ENCODE results near the gene GYG2.
"Not testable (repeated sequence)": the region's sequence is repeated elsewhere in the genome, so short reads cannot be mapped to it uniquely, and the experiment has no call there.

The GYG2 gene

DNA sequence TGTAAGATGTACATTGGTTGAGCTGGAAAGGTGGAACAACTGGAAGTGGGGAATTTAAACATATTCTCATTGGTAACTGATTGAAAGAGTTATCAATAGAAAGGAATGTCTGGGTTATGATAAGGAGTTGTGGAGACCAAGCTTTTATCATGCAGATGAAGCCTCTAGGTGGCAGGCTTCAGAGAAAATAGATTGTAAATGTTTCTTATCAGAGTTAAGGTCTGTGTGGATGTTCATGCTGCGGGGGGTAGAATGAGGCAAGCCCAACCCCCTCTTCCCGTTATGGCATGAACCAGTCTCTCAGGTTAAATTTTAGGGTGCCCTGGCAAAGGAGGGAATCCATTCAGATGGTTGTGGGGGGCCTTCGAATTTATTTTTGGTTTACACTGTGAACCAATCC, 84.4 kb downstream of the GYG2 start:
- Histone ChIP-seq H3K4me3 (ENCODE audit: low read depth in 1 of 2, low read length in 2 of 2) (no peak overlapping the region), H3K36me3 (ENCODE audit: insufficient read depth, low read length) (no peaks in the 10 kb centered on the region), H3K9ac (ENCODE audit: low read length) (no peak overlapping the region), H3K4me1 (ENCODE audit: insufficient read depth, low read length) (no peaks in the 10 kb centered on the region), H3K27ac (ENCODE audit: low read depth, low read length) (no peak overlapping the region), H3K27me3 (ENCODE audit: control insufficient read depth in 1 of 2, insufficient read depth in 2 of 2, low read length in 2 of 2) (no peaks in the 10 kb centered on the region), H3K9me3 (ENCODE audit: low read length) (no peaks in the 10 kb centered on the region)

DNA sequence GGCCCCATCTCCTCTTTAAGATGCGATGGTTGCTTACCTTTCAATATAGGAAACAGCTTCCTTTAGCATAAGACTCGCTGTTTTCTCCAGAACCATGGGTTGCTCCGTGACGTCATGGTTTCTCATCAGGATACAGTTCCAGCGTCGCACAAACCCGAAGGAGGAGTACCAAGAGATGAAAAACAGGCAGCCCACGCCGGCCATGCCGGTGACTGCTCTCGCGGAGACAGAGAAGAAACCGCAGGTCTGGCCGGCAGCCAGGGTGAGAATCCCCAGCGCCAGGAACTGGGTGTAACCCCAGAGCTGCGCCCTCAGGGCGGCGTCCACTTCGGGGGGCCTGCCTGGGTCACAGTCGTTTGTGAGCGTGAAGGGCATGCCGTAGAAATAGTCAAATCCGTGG, 89.0 kb downstream of the GYG2 start:
- Histone ChIP-seq H3K4me1 (ENCODE audit: insufficient read depth, low read length) (no peaks in the 10 kb centered on the region), H3K27me3 (ENCODE audit: control insufficient read depth in 1 of 2, insufficient read depth in 2 of 2, low read length in 2 of 2) (no peaks in the 10 kb centered on the region), H3K27ac (ENCODE audit: low read depth, low read length) (no peak overlapping the region), H3K4me3 (ENCODE audit: low read depth in 1 of 2, low read length in 2 of 2) (no peak overlapping the region), H3K36me3 (ENCODE audit: insufficient read depth, low read length) (peaks cover 7% of the 10 kb centered on the region), H3K9ac (ENCODE audit: low read length) (no peak overlapping the region), H3K9me3 (ENCODE audit: low read length) (no peaks in the 10 kb centered on the region)

DNA sequence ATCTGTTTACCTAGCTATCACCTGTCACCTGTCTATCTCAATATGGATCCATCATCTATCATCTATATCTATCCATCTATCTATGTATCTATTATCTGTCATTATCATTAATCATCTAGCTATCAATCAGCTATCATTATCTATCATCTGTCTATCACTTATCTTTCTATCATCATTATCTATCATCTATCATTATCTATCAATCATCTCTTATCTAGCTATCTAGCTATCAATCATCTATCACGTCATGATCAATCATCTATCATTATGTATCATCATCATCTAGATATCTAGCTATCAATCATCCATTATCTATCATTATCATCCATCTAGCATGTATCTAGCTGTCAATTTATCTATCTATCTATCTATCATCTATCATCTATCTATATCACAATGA, 92.5 kb downstream of the GYG2 start:
- no peaks in the 10 kb centered on the region for H3K4me1 ChIP-seq (ENCODE audit: insufficient read depth, low read length)
- H3K9ac ChIP-seq (ENCODE audit: low read length): no peak overlapping the region
- H3K27ac ChIP-seq (ENCODE audit: low read depth, low read length): no peak overlapping the region
- H3K9me3 ChIP-seq (ENCODE audit: low read length): no peaks in the 10 kb centered on the region
- H3K36me3 ChIP-seq (ENCODE audit: insufficient read depth, low read length): peaks cover 7% of the 10 kb centered on the region
- H3K4me3 ChIP-seq (ENCODE audit: low read depth in 1 of 2, low read length in 2 of 2): no peak overlapping the region
- H3K27me3 ChIP-seq (ENCODE audit: control insufficient read depth in 1 of 2, insufficient read depth in 2 of 2, low read length in 2 of 2): no peaks in the 10 kb centered on the region

DNA sequence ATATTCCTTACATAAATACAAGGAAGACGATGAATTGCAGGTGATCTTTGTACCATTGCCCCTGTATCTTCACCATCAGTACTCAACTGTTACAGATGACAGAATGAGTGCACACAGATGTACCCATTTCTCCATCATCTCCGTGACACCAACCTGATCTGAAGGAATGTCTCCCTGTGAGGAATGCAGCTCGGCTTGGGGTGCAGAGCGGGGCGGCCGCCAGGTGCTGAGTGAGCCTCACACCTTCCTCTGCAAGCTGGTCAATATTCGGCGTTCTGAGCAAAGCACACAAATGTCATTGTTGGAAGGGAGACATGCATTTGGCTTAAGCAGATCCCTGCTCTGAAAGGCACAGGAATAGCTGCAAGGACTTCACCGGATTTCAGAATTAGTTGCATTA, 93.0 kb downstream of the GYG2 start:
- Histone ChIP-seq H3K36me3 (ENCODE audit: insufficient read depth, low read length) (peaks cover 7% of the 10 kb centered on the region), H3K9ac (ENCODE audit: low read length) (no peak overlapping the region), H3K4me3 (ENCODE audit: low read depth in 1 of 2, low read length in 2 of 2) (no peak overlapping the region), H3K27ac (ENCODE audit: low read depth, low read length) (no peak overlapping the region), H3K9me3 (ENCODE audit: low read length) (no peaks in the 10 kb centered on the region), H3K4me1 (ENCODE audit: insufficient read depth, low read length) (no peaks in the 10 kb centered on the region), H3K27me3 (ENCODE audit: control insufficient read depth in 1 of 2, insufficient read depth in 2 of 2, low read length in 2 of 2) (no peaks in the 10 kb centered on the region)

DNA sequence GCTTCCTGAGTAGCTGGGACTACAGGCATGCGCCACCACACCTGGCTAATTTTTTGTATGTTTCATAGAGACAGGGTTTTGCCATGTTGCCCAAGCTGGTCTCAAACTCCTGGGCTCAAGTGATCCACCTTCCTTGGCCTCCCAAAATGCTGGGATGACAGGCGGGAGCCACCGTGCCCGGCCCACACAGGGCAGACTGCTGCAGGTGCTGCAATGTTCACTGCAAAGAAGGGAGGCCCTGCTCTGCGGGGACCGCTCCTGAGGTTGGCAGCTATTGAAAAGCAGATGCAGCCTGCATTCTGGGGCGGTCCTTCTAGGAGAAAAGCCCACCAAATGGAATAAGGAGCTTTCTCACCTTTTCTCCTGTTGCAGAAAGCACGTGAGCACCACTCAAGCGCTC, 95.4 kb downstream of the GYG2 start:
- Histone ChIP-seq H3K9ac (ENCODE audit: low read length) (no peak overlapping the region), H3K36me3 (ENCODE audit: insufficient read depth, low read length) (peaks cover 7% of the 10 kb centered on the region), H3K9me3 (ENCODE audit: low read length) (no peaks in the 10 kb centered on the region), H3K27me3 (ENCODE audit: control insufficient read depth in 1 of 2, insufficient read depth in 2 of 2, low read length in 2 of 2) (peaks cover 0 to 4% of the 10 kb centered on the region in 2 donors), H3K27ac (ENCODE audit: low read depth, low read length) (no peak overlapping the region), H3K4me3 (ENCODE audit: low read depth in 1 of 2, low read length in 2 of 2) (no peak overlapping the region), H3K4me1 (ENCODE audit: insufficient read depth, low read length) (no peaks in the 10 kb centered on the region)

DNA sequence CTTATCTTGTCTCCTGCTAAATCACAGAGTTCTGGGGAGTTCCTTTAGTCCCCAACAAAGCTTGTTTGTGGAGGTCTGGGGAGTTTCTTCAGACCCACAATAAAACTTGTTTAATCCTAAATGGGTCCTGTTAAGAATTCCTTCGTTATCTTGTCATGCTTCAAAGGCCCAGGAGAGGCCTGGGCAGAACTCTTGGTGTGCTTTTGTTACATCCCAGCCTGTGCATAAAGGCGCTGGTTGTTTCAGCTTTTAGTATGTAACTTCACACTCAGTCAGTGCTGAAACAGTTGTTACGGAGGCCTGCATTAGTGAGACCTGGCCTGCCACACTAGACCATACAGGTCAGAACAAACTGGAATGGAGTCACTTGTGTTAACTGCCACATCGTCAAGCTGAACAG, 97.5 kb downstream of the GYG2 start:
- not testable (repeated sequence) for H3K27me3 ChIP-seq (ENCODE audit: control insufficient read depth in 1 of 2, insufficient read depth in 2 of 2, low read length in 2 of 2); H3K9ac ChIP-seq (ENCODE audit: low read length); H3K27ac ChIP-seq (ENCODE audit: low read depth, low read length); H3K36me3 ChIP-seq (ENCODE audit: insufficient read depth, low read length); H3K4me3 ChIP-seq (ENCODE audit: low read depth in 1 of 2, low read length in 2 of 2); H3K9me3 ChIP-seq (ENCODE audit: low read length); H3K4me1 ChIP-seq (ENCODE audit: insufficient read depth, low read length)

DNA sequence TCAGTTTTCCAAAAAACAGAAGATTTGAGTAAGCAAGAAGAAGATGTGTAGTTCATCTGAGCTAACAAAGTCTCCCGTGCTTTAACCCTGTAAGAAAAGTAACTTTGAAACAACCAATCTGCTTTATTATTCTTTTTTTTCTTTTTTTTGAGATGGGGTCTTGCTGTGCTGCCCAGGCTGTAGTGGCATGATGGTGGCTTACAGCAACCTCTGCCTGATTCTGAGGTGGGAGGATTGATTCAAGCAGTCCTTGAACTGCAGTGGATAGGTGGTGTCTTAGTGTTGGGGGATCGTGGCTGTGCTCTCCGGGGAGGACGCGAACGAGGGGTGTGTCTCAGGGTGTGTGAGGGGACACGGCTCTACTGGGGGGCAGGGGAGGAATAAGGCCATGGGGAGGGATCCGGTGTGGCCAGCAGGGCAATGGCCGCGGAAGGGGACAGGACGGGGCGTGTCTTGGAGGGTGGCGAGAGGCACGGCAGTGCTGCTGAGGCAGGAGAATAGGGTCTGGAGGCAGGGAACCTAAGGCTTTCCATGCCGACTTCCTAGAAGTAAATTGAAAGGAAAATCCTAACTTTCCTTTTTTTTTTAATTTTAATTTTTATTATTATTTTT, 98.0 kb downstream of the GYG2 start:
- Histone ChIP-seq H3K27ac (ENCODE audit: low read depth, low read length) (no peak overlapping the region), H3K36me3 (ENCODE audit: insufficient read depth, low read length) (no peaks in the 10 kb centered on the region), H3K9ac (ENCODE audit: low read length) (no peak overlapping the region), H3K27me3 (ENCODE audit: control insufficient read depth in 1 of 2, insufficient read depth in 2 of 2, low read length in 2 of 2) (peaks cover 0 to 4% of the 10 kb centered on the region in 2 donors), H3K4me3 (ENCODE audit: low read depth in 1 of 2, low read length in 2 of 2) (no peak overlapping the region), H3K9me3 (ENCODE audit: low read length) (peaks cover 6% of the 10 kb centered on the region), H3K4me1 (ENCODE audit: insufficient read depth, low read length) (no peaks in the 10 kb centered on the region)

DNA sequence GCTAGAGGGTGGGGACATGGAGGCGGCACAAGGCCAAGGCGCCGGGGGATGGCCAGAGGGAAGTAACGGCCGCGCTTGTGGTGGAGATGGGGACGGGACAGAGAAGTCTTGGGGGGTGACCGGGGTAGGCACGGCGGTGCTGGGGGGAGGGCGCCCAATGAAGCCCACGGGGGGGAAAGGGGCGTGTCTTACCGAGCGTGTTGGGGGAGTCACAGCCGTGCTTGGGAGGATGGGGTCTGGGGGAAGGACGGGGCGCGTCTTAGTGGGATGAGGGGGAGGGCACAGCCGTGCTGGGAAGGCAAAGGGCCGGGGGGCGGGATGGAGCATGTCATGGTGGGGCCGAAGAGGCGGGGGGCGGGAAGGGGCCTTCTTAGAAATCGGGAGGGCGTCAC, 99.5 kb downstream of the GYG2 start:
- no peaks in the 10 kb centered on the region for H3K4me1 ChIP-seq (ENCODE audit: insufficient read depth, low read length)
- peaks cover 0 to 4% of the 10 kb centered on the region in 2 donors for H3K27me3 ChIP-seq (ENCODE audit: control insufficient read depth in 1 of 2, insufficient read depth in 2 of 2, low read length in 2 of 2)
- no peak overlapping the region for H3K27ac ChIP-seq (ENCODE audit: low read depth, low read length)
- peaks cover 6% of the 10 kb centered on the region for H3K9me3 ChIP-seq (ENCODE audit: low read length)
- peak overlapping the region; percentile 14 to 42 for H3K4me3 ChIP-seq (ENCODE audit: low read depth in 1 of 2, low read length in 2 of 2)
- no peaks in the 10 kb centered on the region for H3K36me3 ChIP-seq (ENCODE audit: insufficient read depth, low read length)
- no peak overlapping the region for H3K9ac ChIP-seq (ENCODE audit: low read length)

DNA sequence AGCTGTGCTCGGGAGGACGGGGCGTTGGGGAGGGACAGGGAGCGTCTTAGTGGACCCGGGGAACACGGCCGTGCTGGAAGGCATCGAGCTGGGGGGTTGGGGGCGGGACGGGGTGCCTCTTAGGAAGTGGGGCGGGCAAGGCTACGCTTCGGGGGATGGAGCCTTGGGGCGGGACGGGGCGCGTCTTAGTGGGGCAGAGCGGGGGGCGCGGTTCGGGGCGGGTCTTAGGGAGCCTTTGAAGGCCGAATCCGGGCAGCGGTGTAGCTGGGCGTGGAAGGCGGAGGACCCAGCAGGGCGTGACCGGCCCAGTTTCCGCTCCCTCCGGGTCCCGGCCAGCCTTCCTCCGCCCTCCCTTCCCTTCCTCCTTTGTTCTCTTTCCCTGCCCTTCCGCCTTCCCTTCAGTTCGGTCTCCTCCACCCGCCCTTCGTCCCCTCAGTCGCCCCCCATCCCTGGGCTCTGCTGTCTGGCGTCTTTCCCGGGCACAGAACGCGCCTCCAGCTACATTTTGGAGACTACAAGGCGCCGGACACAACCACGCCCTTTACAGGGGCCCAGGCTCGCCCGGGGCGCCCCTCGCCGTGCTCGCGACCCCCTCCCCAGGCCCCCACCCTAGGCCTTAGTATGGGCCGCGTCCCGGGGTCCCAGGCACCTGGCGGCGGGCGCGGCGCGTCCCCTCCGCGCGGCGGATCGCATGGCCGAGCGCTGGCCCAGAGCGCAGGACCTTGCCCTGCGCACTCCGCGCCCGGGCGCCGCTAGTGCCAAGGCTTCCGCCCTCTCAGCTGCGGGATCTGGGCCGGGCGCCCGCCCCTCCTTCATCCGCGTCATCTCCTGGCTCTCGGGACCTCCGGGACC, 100.1 kb downstream of the GYG2 start, which contains the start of gene ARSD:
Gene ARSD, minus strand, starts transcription at position 757 of the 852 bp plus-strand sequence. Its CDS starts 64 bp downstream, at position 693.
- peaks cover 6% of the 10 kb centered on the region for H3K9me3 ChIP-seq (ENCODE audit: low read length)
- peaks cover 0 to 4% of the 10 kb centered on the region in 2 donors for H3K27me3 ChIP-seq (ENCODE audit: control insufficient read depth in 1 of 2, insufficient read depth in 2 of 2, low read length in 2 of 2)
- no peak within 1 kb of the TSS for H3K9ac ChIP-seq (ENCODE audit: low read length)
- H3K27ac ChIP-seq (ENCODE audit: low read depth, low read length): peak within 1 kb of the TSS; percentile 76
- H3K4me1 ChIP-seq (ENCODE audit: insufficient read depth, low read length): no peaks in the 10 kb centered on the region
- H3K36me3 ChIP-seq (ENCODE audit: insufficient read depth, low read length): no peaks in the 10 kb centered on the region
- H3K4me3 ChIP-seq (ENCODE audit: low read depth in 1 of 2, low read length in 2 of 2): peak within 1 kb of the TSS; percentile 32 to 45

DNA sequence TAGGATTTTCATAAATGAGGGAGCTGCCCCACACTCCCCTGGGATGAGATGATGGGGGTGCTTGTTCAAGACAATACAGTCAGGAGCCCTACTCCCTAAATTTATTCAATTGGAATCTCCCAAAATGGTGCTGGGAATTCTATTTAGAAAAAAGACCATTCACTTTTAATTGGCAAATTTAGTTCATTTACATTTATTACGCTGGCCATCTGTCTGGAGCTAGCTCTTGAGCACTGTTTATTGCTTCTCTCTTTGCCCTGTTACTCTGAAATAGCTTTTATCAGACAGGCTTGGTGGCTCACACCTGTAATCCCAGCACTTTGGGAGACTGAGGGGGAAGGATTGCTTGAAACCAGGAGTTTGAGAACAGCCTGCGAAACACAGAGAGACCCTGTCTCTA, 102.4 kb downstream of the GYG2 start:
- H3K36me3 ChIP-seq (ENCODE audit: insufficient read depth, low read length): no peaks in the 10 kb centered on the region
- no peaks in the 10 kb centered on the region for H3K4me1 ChIP-seq (ENCODE audit: insufficient read depth, low read length)
- H3K9ac ChIP-seq (ENCODE audit: low read length): no peak overlapping the region
- H3K4me3 ChIP-seq (ENCODE audit: low read depth in 1 of 2, low read length in 2 of 2): no peak overlapping the region
- no peak overlapping the region for H3K27ac ChIP-seq (ENCODE audit: low read depth, low read length)
- peaks cover 6% of the 10 kb centered on the region for H3K9me3 ChIP-seq (ENCODE audit: low read length)
- H3K27me3 ChIP-seq (ENCODE audit: control insufficient read depth in 1 of 2, insufficient read depth in 2 of 2, low read length in 2 of 2): peaks cover 0 to 4% of the 10 kb centered on the region in 2 donors

DNA sequence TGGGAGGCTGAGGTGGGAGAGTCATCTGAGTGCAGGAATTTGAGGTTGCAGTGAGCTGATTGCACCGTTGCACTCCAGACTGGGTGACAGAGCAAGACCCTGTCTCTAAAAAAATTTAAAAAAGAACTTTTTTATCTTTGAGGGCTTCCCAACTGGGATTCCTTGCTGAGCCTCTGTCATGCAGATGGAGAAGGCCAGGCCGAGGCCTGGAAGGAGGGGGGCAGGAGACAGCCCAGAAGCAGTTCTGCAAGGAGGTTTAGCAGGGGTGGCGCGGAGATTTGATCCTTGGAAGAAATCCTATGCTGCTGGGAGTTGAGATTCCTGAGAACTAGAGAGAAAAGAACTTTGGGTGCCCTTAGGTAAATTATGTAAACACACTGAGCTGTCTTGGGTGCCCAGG, 102.9 kb downstream of the GYG2 start:
- H3K4me3 ChIP-seq (ENCODE audit: low read depth in 1 of 2, low read length in 2 of 2): no peak overlapping the region
- no peak overlapping the region for H3K9ac ChIP-seq (ENCODE audit: low read length)
- H3K4me1 ChIP-seq (ENCODE audit: insufficient read depth, low read length): no peaks in the 10 kb centered on the region
- peaks cover 0 to 4% of the 10 kb centered on the region in 2 donors for H3K27me3 ChIP-seq (ENCODE audit: control insufficient read depth in 1 of 2, insufficient read depth in 2 of 2, low read length in 2 of 2)
- H3K27ac ChIP-seq (ENCODE audit: low read depth, low read length): no peak overlapping the region
- peaks cover 6% of the 10 kb centered on the region for H3K9me3 ChIP-seq (ENCODE audit: low read length)
- H3K36me3 ChIP-seq (ENCODE audit: insufficient read depth, low read length): no peaks in the 10 kb centered on the region
